ENCODE measurements around the gene CHST12. TPM values are rescaled to one million over a fixed set of nuclear protein-coding genes. Genes with fewer than 3 reads are reported as not detected.

The CHST12 gene
- total and polyA plus RNA-seq, 2 of the 4 experiments (the other 2 are of a cell fraction), result 3.8 to 27.0 TPM

GRCh38 chr7:2372724-2373123 is 30.7 kb upstream of the CHST12 start:
- no peak overlapping the region for H3K14ac ChIP-seq (replicated peaks; ENCODE audit: low read depth, low read length)
- dilution Hi-C loops (cut with HindIII; ENCODE audit: low sequenced_read_pairs, unreplicated experiment) (no loop called here), in situ Hi-C loops (cut with MboI; ENCODE audit: low sequenced_read_pairs) (no loop called here), intact Hi-C loops (cut with micrococcal nuclease) (no loop called here)
- H3K9ac ChIP-seq (ENCODE audit: low read depth, low read length), result no peak overlapping the region
- H2BK120ac ChIP-seq (ENCODE audit: low read depth, low read length), result no peak overlapping the region
- no TSS peak for BruUV-seq (replicated peaks)
- no peak overlapping the region for H4K8ac ChIP-seq (ENCODE audit: low read depth in 2 of 2, low read length in 2 of 2)
- H2AK9ac ChIP-seq (replicated peaks; ENCODE audit: low read depth, low read length, poor library complexity), result no peak overlapping the region
- WGBS, 2 experiments (ENCODE audit: extremely low coverage in 2 of 2, insufficient read length in 1 of 2), result 97% methylated on average over 9 of the region's 14 CpGs; no CpG with 5 or more reads in 1 of the 2 experiments
- H3K4me3 ChIP-seq (ENCODE audit: insufficient read depth, low read depth, low read length), result no peak overlapping the region
- peaks cover 90% of the 10 kb centered on the region for H3K36me3 ChIP-seq (ENCODE audit: control insufficient read depth, insufficient read depth, low read length)
- H4K91ac ChIP-seq (ENCODE audit: insufficient read depth, low read depth, low read length), result no peak overlapping the region
- no peak overlapping the region for H3K27ac ChIP-seq (ENCODE audit: insufficient read depth, low read length)
- ATAC-seq (ENCODE audit: low read depth) (no peak), DNase-seq (no peak)
- H3K27me3 ChIP-seq (ENCODE audit: control insufficient read depth, insufficient read depth, low read length), result no peaks in the 10 kb centered on the region
- peaks cover 29% of the 10 kb centered on the region for H4K20me1 ChIP-seq (ENCODE audit: insufficient read depth, low read length)
- no peak overlapping the region for H3K4me2 ChIP-seq (ENCODE audit: low read depth, low read length)
- H2AK5ac ChIP-seq (ENCODE audit: low read depth, low read length), result no peak overlapping the region
- H2BK15ac ChIP-seq (ENCODE audit: low read depth, low read length), result no peak overlapping the region
- H3K23ac ChIP-seq (ENCODE audit: low read depth, low read length), result no peak overlapping the region
- no peaks in the 10 kb centered on the region for H3K9me1 ChIP-seq (ENCODE audit: insufficient read depth, low read length)
- no peak overlapping the region for H3K18ac ChIP-seq (ENCODE audit: low read depth, low read length)
- no peak overlapping the region for H2AFZ ChIP-seq (replicated peaks; ENCODE audit: low read length, poor library complexity)
- no peak overlapping the region for H4K5ac ChIP-seq (ENCODE audit: low read depth, low read length)
- H2BK5ac ChIP-seq (ENCODE audit: low read depth, low read length, poor library complexity, severe bottlenecking), result no peak overlapping the region
- TF ChIP-seq BHLHE40 (IDR thresholded peaks at IDR 0.05; ENCODE audit: low read depth, low read length) (no peak), CTCF (conservative IDR thresholded peaks at IDR 0.05; ENCODE audit: low read depth, low read length) (no peak), NFE2L2 (IDR thresholded peaks at IDR 0.05; ENCODE audit: low read depth, low read length) (no peak), CHD1 (IDR thresholded peaks at IDR 0.05; ENCODE audit: low read depth, low read length) (no peak), SMC3 (IDR thresholded peaks at IDR 0.05; ENCODE audit: low read depth, low read length) (no peak), FOS (IDR thresholded peaks at IDR 0.05; ENCODE audit: low read depth, low read length) (no peak), MAFK (IDR thresholded peaks at IDR 0.05; ENCODE audit: low read depth, low read length) (no peak), POLR2A (IDR thresholded peaks at IDR 0.05; ENCODE audit: low read depth, low read length) (no peak), ELK1 (IDR thresholded peaks at IDR 0.05; ENCODE audit: borderline replicate concordance, low read depth, low read length) (no peak), RAD21 (IDR thresholded peaks at IDR 0.05; ENCODE audit: low read length) (no peak), MXI1 (IDR thresholded peaks at IDR 0.05; ENCODE audit: borderline replicate concordance, low read depth, low read length) (no peak), RCOR1 (IDR thresholded peaks at IDR 0.05; ENCODE audit: insufficient replicate concordance, low read length) (no peak)
- H3K9me3 ChIP-seq (ENCODE audit: control insufficient read depth, insufficient read depth, low read length), result no peaks in the 10 kb centered on the region
- no peak overlapping the region for H3K56ac ChIP-seq (ENCODE audit: extremely low read depth, insufficient read depth, low read length)
- H3K4ac ChIP-seq (ENCODE audit: low read depth, low read length), result no peak overlapping the region
- H3K4me1 ChIP-seq (ENCODE audit: control insufficient read depth, insufficient read depth, low read length), result no peaks in the 10 kb centered on the region
- H3K79me1 ChIP-seq (ENCODE audit: low read depth in 1 of 2, low read length in 2 of 2), result peaks cover 21 to 51% of the 10 kb centered on the region in 2 experiments
- no peak overlapping the region for H2BK20ac ChIP-seq (ENCODE audit: low read depth, low read length)
- CTCF ChIA-PET, result no interaction called here
- POLR2A ChIA-PET (ENCODE audit: unreplicated experiment), result no interaction called here

Data from IMR-90 (cell line).